ENCODE measurements around the gene PMEL. TPM values are rescaled to one million over a fixed set of nuclear protein-coding genes. Genes with fewer than 3 reads are reported as not detected.

Gene PMEL
- 0.27 and 0.82 TPM in 2 replicates for total RNA-seq (ENCODE audit: low replicate concordance)

GRCh38 chr12:55965941-55966407, at the start of gene PMEL:
Gene PMEL (minus strand): TSS chr12:55966042. CDS start chr12:55966011, 31 bp downstream.
- peak within 1 kb of the TSS; percentile 85 for H3K4me3 ChIP-seq (ENCODE audit: low read depth, low read length)
- TF ChIP-seq CTCF (IDR thresholded peaks at IDR 0.05; ENCODE audit: insufficient read depth, low read length) = no peak
- no peak for DNase-seq (ENCODE audit: low read depth)

GRCh38 chr12:56014205-56014604, 48.4 kb upstream of the PMEL start:
- TF ChIP-seq CTCF (IDR thresholded peaks at IDR 0.05; ENCODE audit: insufficient read depth, low read length) = no peak
- no peak for DNase-seq (ENCODE audit: low read depth)
- no peak overlapping the region for H3K4me3 ChIP-seq (ENCODE audit: low read depth, low read length)

GRCh38 chr12:56013482-56013881, 47.6 kb upstream of the PMEL start:
- H3K4me3 ChIP-seq (ENCODE audit: low read depth, low read length) = no peak overlapping the region
- no peak for TF ChIP-seq CTCF (IDR thresholded peaks at IDR 0.05; ENCODE audit: insufficient read depth, low read length)
- no peak for DNase-seq (ENCODE audit: low read depth)

- DNase-seq (ENCODE audit: low read depth) = no peak
- no peak for TF ChIP-seq CTCF (IDR thresholded peaks at IDR 0.05; ENCODE audit: insufficient read depth, low read length)
Measured at GRCh38 chr12:56011509-56012090, 45.8 kb upstream of the PMEL start.

GRCh38 chr12:56010111-56010570, 44.3 kb upstream of the PMEL start:
- TF ChIP-seq CTCF (IDR thresholded peaks at IDR 0.05; ENCODE audit: insufficient read depth, low read length) = no peak
- no peak overlapping the region for H3K4me3 ChIP-seq (ENCODE audit: low read depth, low read length)
- no peak for DNase-seq (ENCODE audit: low read depth)

More at GRCh38 chr12:56011509-56012090, 45.8 kb upstream of the PMEL start:
- no peak overlapping the region for H3K4me3 ChIP-seq (ENCODE audit: low read depth, low read length)

GRCh38 chr12:56007564-56008559, 42.0 kb upstream of the PMEL start:
- DNase-seq (ENCODE audit: low read depth) = peak; percentile 42
- H3K4me3 ChIP-seq (ENCODE audit: low read depth, low read length) = peak overlapping the region; percentile 79
- no peak for TF ChIP-seq CTCF (IDR thresholded peaks at IDR 0.05; ENCODE audit: insufficient read depth, low read length)

Measured in fibroblast of the aortic adventitia (primary cell).